ENCODE data around the gene TAF9.

Gene TAF9, protein sequence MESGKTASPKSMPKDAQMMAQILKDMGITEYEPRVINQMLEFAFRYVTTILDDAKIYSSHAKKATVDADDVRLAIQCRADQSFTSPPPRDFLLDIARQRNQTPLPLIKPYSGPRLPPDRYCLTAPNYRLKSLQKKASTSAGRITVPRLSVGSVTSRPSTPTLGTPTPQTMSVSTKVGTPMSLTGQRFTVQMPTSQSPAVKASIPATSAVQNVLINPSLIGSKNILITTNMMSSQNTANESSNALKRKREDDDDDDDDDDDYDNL

DNA sequence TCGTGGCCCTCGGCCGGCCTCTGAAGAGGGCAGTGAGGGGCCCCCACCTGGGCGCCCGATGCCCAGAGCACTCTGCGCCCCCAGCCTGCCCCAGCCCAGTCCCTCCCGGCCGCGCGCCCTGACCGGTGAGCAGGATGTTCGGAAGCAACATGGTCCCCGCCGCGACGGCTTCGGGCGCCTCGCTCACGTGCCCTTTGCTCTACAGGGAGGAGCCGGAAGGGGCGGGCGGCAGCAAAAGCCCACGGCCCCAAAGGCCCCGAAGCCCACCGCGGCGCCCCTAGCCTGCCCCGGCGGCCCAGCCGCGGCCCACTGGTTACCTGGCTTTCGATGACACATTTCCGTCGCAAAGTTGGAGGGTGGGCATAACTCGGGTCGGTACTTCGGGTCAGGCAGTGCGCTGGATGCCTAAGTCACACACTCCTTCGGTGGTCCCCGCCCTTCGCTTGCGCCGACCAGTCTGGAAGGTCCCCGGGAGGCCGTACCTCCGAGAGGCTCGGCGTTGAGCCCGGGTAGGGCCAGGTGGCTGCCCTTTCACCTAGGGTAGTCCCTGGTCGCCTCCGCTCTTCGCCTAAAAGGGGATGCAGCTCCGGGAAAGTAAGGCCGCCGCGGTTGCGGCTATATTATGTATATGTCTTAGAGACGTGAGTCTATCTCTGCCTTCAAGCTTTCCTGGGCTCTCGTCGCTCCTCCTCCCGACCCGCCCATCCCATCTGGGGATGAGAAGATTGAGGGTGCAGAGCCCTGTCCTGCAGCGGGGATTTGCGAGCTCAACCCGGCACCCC is at the start of gene TAF9, which contains the start of the genes AK6 and RAD17:
TSS of gene TAF9 (minus strand) at position 181 of the 782 bp plus-strand sequence. CDS start 3,783 bp downstream, outside the sequence.
TSS of gene AK6 (minus strand) at position 181 of the 782 bp plus-strand sequence. CDS start at position 151, 30 bp downstream.
TSS of gene RAD17 (plus strand) at position 479 of the 782 bp plus-strand sequence. CDS start 2,391 bp downstream, outside the sequence.
- TF ChIP-seq, protein P1, sequence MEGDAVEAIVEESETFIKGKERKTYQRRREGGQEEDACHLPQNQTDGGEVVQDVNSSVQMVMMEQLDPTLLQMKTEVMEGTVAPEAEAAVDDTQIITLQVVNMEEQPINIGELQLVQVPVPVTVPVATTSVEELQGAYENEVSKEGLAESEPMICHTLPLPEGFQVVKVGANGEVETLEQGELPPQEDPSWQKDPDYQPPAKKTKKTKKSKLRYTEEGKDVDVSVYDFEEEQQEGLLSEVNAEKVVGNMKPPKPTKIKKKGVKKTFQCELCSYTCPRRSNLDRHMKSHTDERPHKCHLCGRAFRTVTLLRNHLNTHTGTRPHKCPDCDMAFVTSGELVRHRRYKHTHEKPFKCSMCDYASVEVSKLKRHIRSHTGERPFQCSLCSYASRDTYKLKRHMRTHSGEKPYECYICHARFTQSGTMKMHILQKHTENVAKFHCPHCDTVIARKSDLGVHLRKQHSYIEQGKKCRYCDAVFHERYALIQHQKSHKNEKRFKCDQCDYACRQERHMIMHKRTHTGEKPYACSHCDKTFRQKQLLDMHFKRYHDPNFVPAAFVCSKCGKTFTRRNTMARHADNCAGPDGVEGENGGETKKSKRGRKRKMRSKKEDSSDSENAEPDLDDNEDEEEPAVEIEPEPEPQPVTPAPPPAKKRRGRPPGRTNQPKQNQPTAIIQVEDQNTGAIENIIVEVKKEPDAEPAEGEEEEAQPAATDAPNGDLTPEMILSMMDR (IDR thresholded peaks at IDR 0.05; ENCODE audit: insufficient read depth, low read depth, low read length, missing control alignments): no peak
- peak; percentile 96 for DNase-seq (ENCODE audit: low read depth)
- peak within 1 kb of the TSS; percentile 91 for H3K4me3 ChIP-seq (ENCODE audit: low read depth, low read length)

DNA sequence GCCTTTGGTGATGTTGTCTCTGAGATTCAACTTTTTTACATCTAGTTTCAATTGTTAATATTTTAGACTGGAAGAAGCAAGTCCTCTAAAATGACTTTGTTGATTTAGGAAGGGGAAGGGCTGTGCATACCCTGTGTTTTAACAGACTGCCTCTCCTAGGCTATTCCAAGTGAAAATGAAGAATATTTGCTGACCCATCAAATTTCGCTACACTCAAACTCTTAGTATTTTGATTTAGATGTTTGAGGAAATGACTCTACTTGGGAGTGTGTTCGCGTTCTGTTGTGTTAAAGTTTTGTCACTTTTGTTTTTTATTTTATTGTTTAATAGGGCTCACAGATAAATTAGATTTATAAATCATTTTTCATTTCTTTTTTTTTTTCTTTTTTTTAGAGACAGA is 49.2 kb upstream of the TAF9 start:
- TF ChIP-seq, protein P1 (IDR thresholded peaks at IDR 0.05; ENCODE audit: insufficient read depth, low read depth, low read length, missing control alignments): no peak
- no peak for DNase-seq (ENCODE audit: low read depth)
- H3K4me3 ChIP-seq (ENCODE audit: low read depth, low read length): no peak overlapping the region

DNA sequence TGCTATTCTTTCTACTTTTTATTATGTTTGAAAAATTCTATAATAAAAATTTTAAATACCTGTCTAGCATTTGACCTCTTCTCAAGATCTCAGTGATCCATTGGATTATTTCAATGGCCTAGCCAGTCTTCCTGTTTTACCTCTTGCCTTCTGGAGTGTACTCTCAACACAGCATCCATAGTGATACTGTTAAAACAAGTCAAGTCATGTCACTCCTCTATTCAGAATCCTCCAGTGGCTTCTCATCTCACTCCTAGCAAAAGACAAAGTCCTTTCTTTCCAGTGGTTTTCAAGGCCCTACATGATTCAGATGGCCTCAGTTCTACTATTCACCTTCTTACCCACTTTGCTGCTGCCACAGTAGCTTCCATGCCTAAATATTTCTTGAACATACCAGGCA is 47.4 kb upstream of the TAF9 start:
- H3K4me3 ChIP-seq (ENCODE audit: low read depth, low read length): no peak overlapping the region
- no peak for DNase-seq (ENCODE audit: low read depth)
- TF ChIP-seq, protein P1 (IDR thresholded peaks at IDR 0.05; ENCODE audit: insufficient read depth, low read depth, low read length, missing control alignments): no peak

DNA sequence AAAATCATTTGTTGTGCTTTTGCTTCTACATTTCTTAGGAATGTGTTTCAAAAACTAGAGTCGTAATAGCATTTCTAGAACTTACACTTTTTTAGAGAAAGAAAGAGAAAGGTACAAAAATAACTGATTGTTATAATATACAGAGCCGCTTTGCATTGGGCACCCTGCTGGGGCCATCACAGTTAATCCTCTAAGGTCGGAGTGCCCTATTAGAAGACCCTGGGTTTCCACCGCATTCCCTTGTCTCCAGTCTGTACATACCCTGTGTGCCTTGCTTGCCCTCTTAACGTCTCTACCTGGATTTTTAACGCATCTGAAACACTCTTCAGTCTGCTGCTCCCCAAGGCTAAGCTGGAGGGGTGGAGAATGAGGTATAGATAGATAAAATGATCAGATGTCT is 46.9 kb upstream of the TAF9 start:
- TF ChIP-seq, protein P1 (IDR thresholded peaks at IDR 0.05; ENCODE audit: insufficient read depth, low read depth, low read length, missing control alignments): no peak
- DNase-seq (ENCODE audit: low read depth): no peak
- no peak overlapping the region for H3K4me3 ChIP-seq (ENCODE audit: low read depth, low read length)

DNA sequence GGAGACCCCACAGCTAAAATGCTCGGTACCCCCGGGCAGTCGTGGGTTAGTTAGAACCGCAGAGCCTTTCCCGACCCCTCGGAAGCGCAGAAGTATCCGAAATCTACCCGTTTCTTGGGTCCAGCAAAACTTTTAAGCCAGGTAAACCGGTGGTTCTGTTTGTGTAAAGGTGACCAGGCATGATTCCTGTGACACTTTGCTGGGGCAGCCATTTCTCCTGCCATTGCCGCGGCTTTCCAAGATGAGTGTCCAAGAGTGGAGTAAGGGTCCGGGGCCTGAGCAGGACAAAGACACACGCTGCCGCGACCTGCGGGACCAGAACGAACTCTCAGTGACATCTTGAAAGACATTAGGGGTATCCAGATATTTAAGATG is 46.3 kb upstream of the TAF9 start:
- DNase-seq (ENCODE audit: low read depth): no peak
- TF ChIP-seq, protein P1 (IDR thresholded peaks at IDR 0.05; ENCODE audit: insufficient read depth, low read depth, low read length, missing control alignments): no peak
- peak overlapping the region; percentile 59 for H3K4me3 ChIP-seq (ENCODE audit: low read depth, low read length)

DNA sequence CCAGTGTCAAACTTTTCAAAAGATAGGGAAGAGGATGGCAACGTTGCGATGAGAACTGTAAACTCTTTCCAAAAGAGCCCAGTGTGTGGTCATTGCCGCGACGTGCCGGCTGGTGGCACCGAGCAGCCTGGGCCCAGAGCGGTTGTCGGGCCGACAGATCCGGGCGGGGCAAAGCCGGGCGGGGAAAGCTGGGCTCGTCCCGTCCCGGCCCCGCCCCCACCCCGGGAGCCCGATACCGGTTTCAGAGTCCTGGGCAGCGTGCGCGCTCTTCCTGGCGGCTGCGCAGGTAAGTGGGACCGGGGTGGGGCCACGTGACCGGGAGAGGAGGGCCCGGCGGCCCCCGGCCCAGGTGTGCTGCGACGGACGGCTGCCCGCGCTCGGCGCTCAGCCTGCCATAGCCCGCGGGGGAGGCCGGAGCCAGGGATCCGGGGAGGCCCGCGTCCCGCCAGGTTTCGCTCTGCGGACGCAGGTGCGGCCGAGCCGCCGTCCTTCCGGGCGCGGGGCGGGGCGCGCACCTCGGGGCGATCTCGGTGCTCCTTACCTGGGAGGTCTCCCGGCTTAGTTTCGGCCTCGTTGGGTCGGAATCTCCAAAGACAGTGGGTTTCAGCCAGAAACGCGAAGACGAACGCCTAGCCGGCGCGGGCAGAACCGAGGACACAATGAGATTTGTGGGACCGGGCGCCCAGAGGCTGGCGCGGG is 45.7 kb upstream of the TAF9 start, which contains the start of gene MARVELD2:
TSS of gene MARVELD2 (plus strand) at position 232 of the 699 bp plus-strand sequence. CDS start 4,270 bp downstream, outside the sequence.
- peak within 1 kb of the TSS; percentile 59 for H3K4me3 ChIP-seq (ENCODE audit: low read depth, low read length)
- TF ChIP-seq, protein P1 (IDR thresholded peaks at IDR 0.05; ENCODE audit: insufficient read depth, low read depth, low read length, missing control alignments): peak; percentile 41
- DNase-seq (ENCODE audit: low read depth): peak; percentile 84
